Bronchial epithelial cell (primary cell): ENCODE data around the gene PAIP2. TPM values are rescaled to one million over a fixed set of nuclear protein-coding genes. Genes with fewer than 3 reads are reported as not detected.

Source experiments
- DNase-seq: peaks from one replicate; pipeline ENCODE4 v3.0.0-alpha.2; 2010; ENCODE audit warnings: low read depth
- FAIRE-seq: peaks from 2 replicates; lab custom pipeline; 2011; peaks lifted over from hg19 to GRCh38; lab: Jason Lieb, UNC
- H3K27me3 ChIP-seq: 2 replicates; pipeline ENCODE4 v1.5.1; 2011; ENCODE audit warnings: low read length; ENCODE audit not compliant: control insufficient read depth, insufficient read depth
- H3K36me3 ChIP-seq: 2 replicates; pipeline ENCODE4 v1.5.1; 2011; ENCODE audit warnings: low read length; ENCODE audit not compliant: control insufficient read depth, insufficient read depth
- H3K4me3 ChIP-seq: 2 replicates; pipeline ENCODE4 v1.5.1; 2011; ENCODE audit warnings: mild to moderate bottlenecking, low read depth, low read length, control low read depth
- CTCF ChIP-seq: IDR thresholded peaks from 2 replicates; pipeline ENCODE4 v1.5.1; 2011; ENCODE audit warnings: mild to moderate bottlenecking, moderate library complexity, low read length, control low read depth, inconsistent platforms; ENCODE audit not compliant: insufficient read depth, severe bottlenecking
- total RNA-seq: library from RNA; depleted of rRNA; stranded (reverse); fragments of >200 nt; gene quantifications from 2 replicates; pipeline ENCODE4 v1.2.1, GENCODE V29; 2014

Gene PAIP2
- total RNA-seq, 1 donor from 2014 or later: 68.7 TPM

GRCh38 chr5:139369181-139369580, 27.5 kb downstream of the PAIP2 start:
- no peak for DNase-seq
- Histone ChIP-seq H3K4me3 (no peak overlapping the region), H3K36me3 (peaks cover 6% of the 10 kb centered on the region), H3K27me3 (no peaks in the 10 kb centered on the region)
- TF ChIP-seq CTCF: no peak
- no peak for FAIRE-seq

GRCh38 chr5:139371482-139372435, 30.1 kb downstream of the PAIP2 start:
- no peak for DNase-seq
- no peak overlapping the region for H3K4me3 ChIP-seq
- H3K27me3 ChIP-seq: no peaks in the 10 kb centered on the region
- TF ChIP-seq CTCF: no peak
- no peak for FAIRE-seq
- peaks cover 4% of the 10 kb centered on the region for H3K36me3 ChIP-seq

GRCh38 chr5:139374909-139375308, 33.3 kb downstream of the PAIP2 start:
- Histone ChIP-seq H3K36me3 (no peaks in the 10 kb centered on the region), H3K27me3 (no peaks in the 10 kb centered on the region), H3K4me3 (no peak overlapping the region)
- peak; percentile 85 for FAIRE-seq
- no peak for DNase-seq
- TF ChIP-seq CTCF: no peak

GRCh38 chr5:139376364-139376763, 34.7 kb downstream of the PAIP2 start:
- Histone ChIP-seq H3K4me3 (no peak overlapping the region), H3K27me3 (no peaks in the 10 kb centered on the region), H3K36me3 (no peaks in the 10 kb centered on the region)
- no peak for TF ChIP-seq CTCF
- FAIRE-seq: no peak
- no peak for DNase-seq

- DNase-seq (no peak), FAIRE-seq (peak; percentile 36)
- Histone ChIP-seq H3K4me3 (no peak overlapping the region), H3K27me3 (no peaks in the 10 kb centered on the region), H3K36me3 (no peaks in the 10 kb centered on the region)
- TF ChIP-seq CTCF: no peak
These were observed 35.6 kb downstream of the PAIP2 start for GRCh38 chr5:139377226-139377625.
